ENCODE measurements around the gene TNIK.
"Not testable (repeated sequence)": the region's sequence is repeated elsewhere in the genome, so short reads cannot be mapped to it uniquely, and the experiment has no call there.

Gene TNIK

DNA sequence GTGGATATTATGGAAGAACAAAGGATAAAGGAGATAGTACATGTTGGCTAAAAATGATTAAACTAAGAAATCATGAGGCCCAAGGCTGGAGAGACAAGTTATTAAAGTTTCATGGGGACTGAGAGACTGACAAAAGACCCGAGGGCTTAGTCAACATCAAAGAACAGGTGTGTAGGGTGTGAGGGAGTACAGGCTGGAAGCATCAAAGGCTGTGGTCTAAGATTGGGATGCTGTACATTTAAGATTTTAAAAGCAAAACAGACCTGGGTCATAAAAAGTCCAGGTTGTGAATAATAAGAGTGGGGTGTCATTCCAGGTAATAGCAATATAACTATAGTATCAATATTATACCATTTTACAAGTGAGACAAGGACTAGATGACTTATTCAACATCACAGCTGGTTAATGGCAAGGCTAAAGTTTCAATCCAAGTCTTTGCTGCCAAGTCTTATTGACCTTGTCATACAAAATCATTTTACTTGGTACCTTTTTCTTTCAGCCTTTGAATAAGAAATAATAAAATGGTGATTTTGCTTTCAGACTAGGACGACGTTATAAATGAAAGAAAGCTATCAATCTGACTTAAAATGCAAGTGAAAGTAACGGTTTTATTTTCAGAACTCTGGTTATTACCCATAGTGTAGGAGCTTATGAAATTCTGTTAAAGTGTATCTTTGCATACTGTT is 211.6 kb downstream of the TNIK start:
- no peak for TF ChIP-seq POLR2A (IDR thresholded peaks at IDR 0.05; ENCODE audit: low read depth, low read length)
- no peak for DNase-seq (ENCODE audit: insufficient read length, low spot score)
- no peak for FAIRE-seq

DNA sequence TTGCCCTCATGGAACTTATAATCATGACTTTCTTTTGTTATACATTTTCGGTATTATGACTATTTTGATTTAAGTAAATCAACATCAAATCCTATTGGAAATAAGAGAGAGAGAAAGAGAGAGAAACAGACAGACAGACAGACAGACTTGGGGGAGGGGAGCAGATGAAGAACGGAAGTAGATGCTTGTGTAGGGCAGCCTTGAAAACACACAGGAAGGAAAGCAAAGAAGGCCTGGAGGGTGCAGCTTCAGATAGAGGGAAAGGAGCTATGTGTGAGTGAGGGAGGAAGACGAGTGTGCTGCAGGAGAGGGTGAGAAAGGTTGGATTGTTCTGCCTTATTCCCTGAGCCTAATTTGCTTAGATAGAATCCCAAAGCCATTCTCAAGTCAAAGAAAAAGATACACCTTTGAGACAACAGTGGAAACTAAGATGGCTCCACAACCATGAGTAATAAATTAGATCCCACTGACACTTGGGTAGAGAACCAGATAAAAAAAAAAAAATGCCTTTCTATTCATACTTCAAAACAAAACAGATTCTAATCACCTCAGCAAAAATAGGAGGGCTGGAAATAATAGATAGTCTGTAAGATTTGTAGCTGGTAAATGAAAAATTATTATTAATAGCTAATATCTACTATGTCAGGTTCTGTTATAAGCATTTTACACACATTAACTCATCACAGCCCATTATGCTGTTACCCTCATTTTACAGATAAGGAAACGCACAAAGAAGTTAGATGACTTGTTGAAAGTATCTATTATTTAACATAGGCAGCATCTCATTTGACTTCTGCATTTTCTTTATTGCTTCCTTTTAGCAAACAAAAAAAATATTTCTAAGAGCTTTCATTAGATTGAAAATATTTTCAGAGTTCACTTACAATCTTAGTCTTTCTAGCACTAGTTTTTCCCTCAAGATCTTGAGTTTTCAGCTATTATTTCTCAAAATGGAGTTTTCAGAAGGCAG is 214.1 kb downstream of the TNIK start:
- TF ChIP-seq POLR2A (IDR thresholded peaks at IDR 0.05; ENCODE audit: low read depth, low read length): no peak
- FAIRE-seq: no peak
- DNase-seq (ENCODE audit: insufficient read length, low spot score): no peak

DNA sequence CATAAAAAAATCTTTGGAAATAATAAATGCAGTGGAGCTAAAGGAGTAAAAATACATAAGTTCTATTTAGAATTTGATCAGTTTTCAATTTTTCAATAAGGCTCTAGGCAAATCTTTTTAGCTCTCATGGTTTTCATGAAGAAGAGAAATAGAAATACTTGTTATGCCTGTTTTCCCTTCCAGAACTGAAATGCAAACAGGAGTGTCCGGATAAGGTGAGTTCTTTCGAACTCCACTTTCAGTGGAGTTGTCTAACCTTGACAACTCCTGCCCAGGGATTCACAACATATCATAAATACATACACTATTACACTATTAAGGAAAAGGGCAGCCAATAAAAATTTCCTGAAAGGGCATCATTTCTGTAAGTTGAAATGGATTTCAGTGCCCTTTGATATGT is 217.3 kb downstream of the TNIK start:
- DNase-seq (ENCODE audit: insufficient read length, low spot score) (no peak), FAIRE-seq (no peak)
- no peak for TF ChIP-seq POLR2A (IDR thresholded peaks at IDR 0.05; ENCODE audit: low read depth, low read length)

DNA sequence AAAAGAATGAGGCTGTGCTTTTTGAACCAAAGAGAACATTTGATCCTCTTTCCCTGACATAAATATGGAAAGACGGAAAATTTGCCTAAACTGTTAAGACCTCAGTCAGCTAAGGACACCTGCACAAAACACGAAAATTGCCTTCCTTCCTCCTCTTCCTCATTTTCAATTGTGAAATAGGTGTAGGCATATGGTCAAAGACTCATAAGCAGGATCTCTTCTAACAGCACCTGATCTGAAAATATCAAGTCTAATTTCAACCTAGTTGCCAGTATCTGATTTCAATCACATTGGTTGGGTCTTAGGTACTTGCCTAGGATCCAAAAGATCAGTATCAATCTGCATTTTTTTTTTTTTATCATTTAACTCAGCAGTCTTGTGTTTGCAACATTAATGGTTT is 218.0 kb downstream of the TNIK start:
- FAIRE-seq: no peak

DNA sequence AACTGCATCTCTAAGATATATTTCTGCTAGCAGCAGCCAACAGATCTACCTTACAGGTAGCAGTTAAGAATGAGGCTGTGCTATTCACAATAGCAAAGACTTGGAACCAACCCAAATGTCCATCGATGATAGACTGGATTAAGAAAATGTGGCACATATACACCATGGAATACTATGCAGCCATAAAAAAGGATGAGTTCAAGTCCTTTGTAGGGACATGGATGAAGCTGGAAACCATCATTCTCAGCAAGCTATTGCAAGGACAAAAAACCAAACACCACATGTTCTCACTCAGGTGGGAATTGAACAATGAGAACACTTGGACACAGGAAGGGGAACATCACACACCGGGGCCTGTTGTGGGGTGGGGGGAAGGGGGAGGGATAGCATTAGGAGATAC is 218.6 kb downstream of the TNIK start:
- DNase-seq (ENCODE audit: insufficient read length, low spot score); FAIRE-seq: not testable (repeated sequence)

More for the DNA sequence above, 218.0 kb downstream of the TNIK start:
- TF ChIP-seq POLR2A (IDR thresholded peaks at IDR 0.05; ENCODE audit: low read depth, low read length): no peak
- no peak for DNase-seq (ENCODE audit: insufficient read length, low spot score)

DNA sequence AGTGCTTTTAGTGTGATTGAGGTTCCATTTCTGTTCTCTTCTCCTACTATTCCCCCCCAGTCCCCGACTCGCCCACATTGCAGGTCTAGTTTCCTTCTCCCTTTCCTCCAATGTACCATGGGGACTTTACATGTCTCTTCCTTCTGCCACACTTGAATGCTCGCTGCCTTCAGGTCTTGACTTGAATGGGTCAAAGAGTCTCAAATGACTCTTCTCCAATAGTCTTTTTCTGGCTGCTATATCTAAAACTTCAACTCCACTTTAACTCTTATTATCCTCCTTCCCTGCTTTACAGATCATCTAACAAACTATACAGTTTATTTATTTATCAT is 219.7 kb downstream of the TNIK start:
- FAIRE-seq (no peak), DNase-seq (ENCODE audit: insufficient read length, low spot score) (no peak)
- TF ChIP-seq POLR2A (IDR thresholded peaks at IDR 0.05; ENCODE audit: low read depth, low read length): no peak

DNA sequence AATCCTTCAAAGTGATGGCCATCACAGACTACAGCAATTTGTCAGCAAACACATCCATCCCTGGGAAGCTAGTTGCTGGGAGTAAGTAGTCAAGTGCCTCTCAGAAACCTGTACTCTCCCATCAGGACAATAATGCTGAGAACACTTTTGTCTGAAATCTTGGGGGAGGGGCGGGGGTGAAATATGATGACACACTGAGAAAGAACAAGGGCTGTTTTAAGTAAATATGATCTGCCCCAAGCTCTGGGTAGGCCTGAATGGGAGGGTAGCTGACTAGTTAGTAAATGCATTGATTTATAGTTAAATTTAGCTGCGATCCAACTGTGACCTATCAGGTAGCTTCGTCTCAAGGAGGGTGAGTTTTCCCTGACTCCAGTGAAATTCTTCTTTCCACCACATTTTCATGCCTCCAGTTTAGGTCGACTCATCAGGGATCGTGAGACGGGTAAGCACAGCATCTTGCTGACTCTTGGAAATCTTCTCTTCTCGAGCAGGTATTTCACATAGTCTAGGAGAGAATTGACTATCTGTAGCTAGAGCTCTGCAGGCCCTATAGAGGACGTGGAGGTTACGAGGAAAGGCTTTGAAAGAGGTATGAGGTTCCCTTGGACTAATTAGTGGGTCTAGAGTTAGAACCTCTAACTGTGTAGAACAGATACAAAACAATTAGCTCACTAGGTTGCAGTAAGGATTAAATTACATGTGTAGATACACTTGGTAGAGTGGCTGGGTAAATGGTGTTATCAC is 220.3 kb downstream of the TNIK start:
- no peak for TF ChIP-seq POLR2A (IDR thresholded peaks at IDR 0.05; ENCODE audit: low read depth, low read length)
- FAIRE-seq: no peak
- no peak for DNase-seq (ENCODE audit: insufficient read length, low spot score)

DNA sequence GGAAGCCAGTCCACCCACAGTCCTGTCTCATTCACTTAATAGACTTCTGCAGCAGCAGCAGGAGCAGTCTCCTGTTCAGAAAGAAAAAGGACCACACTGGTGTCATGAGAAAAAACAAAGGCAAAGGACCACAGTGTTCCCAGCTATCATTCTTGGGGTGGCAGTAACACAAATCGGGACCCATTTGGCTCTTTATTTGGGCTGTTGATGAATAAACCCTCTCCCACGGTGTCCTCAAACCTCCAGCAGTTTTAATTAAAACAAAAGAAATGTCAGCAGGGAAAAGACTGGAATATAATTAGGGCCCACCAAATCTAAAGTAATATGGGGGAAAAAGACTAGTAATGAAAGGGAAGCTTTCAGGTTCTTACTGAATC is 223.2 kb downstream of the TNIK start:
- TF ChIP-seq POLR2A (IDR thresholded peaks at IDR 0.05; ENCODE audit: low read depth, low read length): no peak
- FAIRE-seq (no peak), DNase-seq (ENCODE audit: insufficient read length, low spot score) (no peak)

DNA sequence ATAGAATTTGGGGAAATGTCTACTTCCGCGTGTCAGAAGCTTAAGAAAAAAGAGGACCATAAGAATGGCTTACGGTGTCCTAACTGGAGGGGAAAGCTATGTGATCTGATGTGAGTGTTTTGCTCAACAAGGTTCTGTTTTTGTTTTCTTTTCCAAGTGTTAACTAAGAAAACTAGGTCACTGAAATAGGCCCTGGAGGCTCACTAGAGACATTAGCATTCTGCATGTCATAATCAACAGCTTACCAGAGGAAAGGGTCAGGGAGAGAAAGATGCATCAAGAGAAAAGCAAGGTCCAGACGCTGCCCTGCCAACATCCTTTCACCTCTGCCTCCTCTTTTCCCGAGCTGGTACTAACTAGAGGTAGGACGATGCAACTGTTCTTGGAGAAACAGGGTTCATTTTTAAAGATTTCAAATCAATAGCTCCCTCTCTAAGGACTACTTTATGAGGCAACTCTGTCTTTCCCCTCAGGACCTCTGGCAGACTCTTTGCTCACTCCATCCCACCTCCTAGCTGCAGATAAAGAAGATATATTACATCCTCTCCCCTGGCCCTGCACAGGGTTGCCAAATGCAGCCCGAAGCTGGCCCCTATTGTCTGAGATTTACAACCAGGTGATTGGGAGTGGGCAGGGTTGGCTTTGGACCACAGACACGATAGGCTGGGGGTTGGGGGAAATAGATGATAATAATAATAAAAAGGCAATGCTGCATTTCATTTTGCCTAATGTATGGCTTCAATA is 223.8 kb downstream of the TNIK start:
- no peak for TF ChIP-seq POLR2A (IDR thresholded peaks at IDR 0.05; ENCODE audit: low read depth, low read length)
- FAIRE-seq: no peak
- no peak for DNase-seq (ENCODE audit: insufficient read length, low spot score)

DNA sequence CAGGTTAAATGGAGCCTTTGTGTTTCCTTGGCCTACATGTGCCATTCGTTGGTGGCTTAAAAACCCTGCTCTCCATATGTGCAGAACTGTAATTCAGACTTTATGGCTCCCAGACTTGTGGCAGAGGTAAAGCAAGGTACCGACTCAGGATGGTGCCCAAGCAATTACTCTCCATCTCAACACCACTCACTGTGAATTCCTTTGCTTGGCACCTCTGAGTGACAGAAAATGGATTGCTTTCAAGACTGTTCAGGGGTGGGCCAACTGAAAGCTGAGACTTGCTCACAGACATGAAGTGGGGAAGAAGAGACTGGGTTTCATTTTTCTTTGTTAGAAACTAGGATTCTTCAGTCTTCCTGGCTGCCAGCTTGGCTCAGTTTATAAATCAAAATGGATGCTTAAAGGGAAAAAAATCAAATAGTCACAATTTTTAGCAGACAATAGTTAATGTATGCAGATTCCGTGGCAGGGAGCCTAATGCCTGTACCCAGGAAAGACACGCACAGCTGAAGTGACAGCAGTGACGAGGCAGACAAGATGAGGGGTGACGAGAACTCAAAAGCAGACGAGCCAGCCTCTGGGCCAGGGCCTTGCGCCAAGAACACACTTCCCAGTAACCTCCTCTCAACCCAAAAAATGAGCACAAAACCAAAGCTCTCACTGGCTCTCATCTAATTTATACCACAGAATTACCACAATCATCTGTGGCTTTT is 225.8 kb downstream of the TNIK start:
- TF ChIP-seq POLR2A (IDR thresholded peaks at IDR 0.05; ENCODE audit: low read depth, low read length): no peak
- FAIRE-seq (no peak), DNase-seq (ENCODE audit: insufficient read length, low spot score) (no peak)

DNA sequence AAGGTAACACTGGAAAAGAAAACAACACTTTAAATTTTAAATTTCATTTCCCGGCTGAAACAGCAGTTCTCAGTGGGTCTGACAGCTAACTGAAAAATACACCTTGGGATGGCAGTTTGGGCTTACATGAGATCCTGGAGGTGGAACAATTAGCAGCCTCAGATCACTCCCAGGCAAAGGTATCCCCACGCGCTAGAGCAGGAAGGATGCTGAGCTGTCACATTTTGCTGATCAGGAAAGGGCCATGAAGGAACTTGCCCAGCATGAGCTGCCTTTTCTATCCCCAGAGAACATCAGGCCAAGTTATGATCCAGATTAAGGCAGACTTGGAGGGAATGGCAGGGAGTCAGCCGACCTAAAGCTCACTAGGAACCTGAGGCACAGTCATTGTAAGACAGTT is 228.8 kb downstream of the TNIK start:
- TF ChIP-seq POLR2A (IDR thresholded peaks at IDR 0.05; ENCODE audit: low read depth, low read length): no peak
- FAIRE-seq: no peak
- no peak for DNase-seq (ENCODE audit: insufficient read length, low spot score)

DNA sequence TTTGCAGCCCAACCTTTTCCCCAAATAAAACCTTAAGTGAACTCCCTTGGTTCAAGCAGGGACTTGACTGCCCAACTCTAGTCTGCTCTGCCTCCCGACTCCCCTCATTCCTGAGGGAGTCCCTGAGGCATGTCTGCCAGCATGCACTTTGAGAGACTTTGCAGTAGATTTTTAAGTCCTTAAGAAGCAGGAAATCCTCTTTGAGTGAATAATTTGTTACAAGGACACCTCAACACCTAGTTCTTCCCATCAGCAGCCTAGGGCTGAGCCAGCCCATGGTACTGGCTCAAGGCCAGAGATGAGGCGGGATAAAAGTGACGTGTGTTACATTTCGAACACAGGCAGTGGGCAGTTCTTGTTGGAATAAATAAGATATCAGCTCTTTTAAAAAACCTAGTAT is 229.3 kb downstream of the TNIK start:
- no peak for TF ChIP-seq POLR2A (IDR thresholded peaks at IDR 0.05; ENCODE audit: low read depth, low read length)
- FAIRE-seq: no peak
- DNase-seq (ENCODE audit: insufficient read length, low spot score): no peak

DNA sequence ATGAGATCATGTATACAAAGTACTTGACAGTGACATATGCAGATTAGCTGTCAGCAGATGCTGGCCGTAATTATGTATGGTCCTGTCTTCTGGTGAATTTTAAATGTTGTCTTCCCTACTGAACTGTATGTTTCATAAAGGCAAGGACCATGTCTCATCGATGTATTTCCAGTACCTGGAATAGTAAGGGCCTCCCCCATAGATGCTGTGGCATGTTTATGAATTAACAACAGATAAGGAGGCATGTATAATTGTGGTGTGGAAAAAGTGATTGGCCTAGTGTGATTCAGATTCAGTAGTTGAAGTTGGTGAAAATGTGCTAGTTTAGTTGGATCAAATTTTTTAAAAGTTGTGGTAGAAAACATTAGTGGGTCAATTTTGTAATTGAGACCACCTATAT is 231.0 kb downstream of the TNIK start:
- FAIRE-seq (no peak), DNase-seq (ENCODE audit: insufficient read length, low spot score) (no peak)
- TF ChIP-seq POLR2A (IDR thresholded peaks at IDR 0.05; ENCODE audit: low read depth, low read length): no peak

Measured in H54 (cell line).